Endothelial cell of umbilical vein (primary cell): ENCODE measurements around the gene OTC. TPM values are rescaled to one million over a fixed set of nuclear protein-coding genes. Genes with fewer than 3 reads are reported as not detected.

ENCODE experiments used
- BruUV-seq: library from RNA; stranded (reverse); fragments of 400-500 nt; replicated peaks from 2 replicates; lab custom pipeline; 2021; lab: Mats Ljungman, UMichigan
- CTCF ChIA-PET: fragments of 300-600, 350-600 bp; sonication (Branson Sonifier 250); formaldehyde crosslinking; loops from one replicate; lab custom pipeline; 2021; ENCODE audit warnings: antibody characterized with exemption, inconsistent platforms; lab: Charles Lee
- POLR2A ChIA-PET: fragments of 300-600, 350-600 bp; sonication (Branson Sonifier 250); formaldehyde crosslinking; loops from one replicate; lab custom pipeline; 2021; ENCODE audit warnings: antibody characterized with exemption, inconsistent platforms; lab: Charles Lee
- DNase-seq: peaks from one replicate; pipeline ENCODE4 v3.0.0-alpha.2; 2011; ENCODE audit warnings: low read depth, low spot score
- FAIRE-seq: peaks from 2 replicates; lab custom pipeline; 2011; peaks lifted over from hg19 to GRCh38; lab: Jason Lieb, UNC
- H2AFZ ChIP-seq: 2 replicates; pipeline ENCODE4 v1.6.0; 2012; ENCODE audit warnings: low read depth, low read length, control low read depth, inconsistent platforms
- H3K27ac ChIP-seq: 2 replicates; pipeline ENCODE4 v1.5.1; 2011; ENCODE audit warnings: low read depth, mild to moderate bottlenecking, control low read depth, low read length, moderate library complexity; ENCODE audit not compliant: insufficient read depth
- H3K27me3 ChIP-seq, 2 experiments: 2 replicates each; pipeline versions ENCODE4 v1.6.0 to v1.6.1; 2011; ENCODE audit warnings: low read length in 2 of 2, mixed read lengths in 1 of 2; ENCODE audit not compliant: control insufficient read depth in 2 of 2, insufficient read depth in 2 of 2
- H3K36me3 ChIP-seq, 2 experiments: 2 replicates in 1 of 2; 3 replicates in 1 of 2; pipeline ENCODE4 v1.5.1; 2011; ENCODE audit warnings: low read length in 2 of 2, mild to moderate bottlenecking in 1 of 2, moderate library complexity in 1 of 2; ENCODE audit not compliant: control insufficient read depth in 2 of 2, insufficient read depth in 2 of 2; ENCODE audit errors: extremely low read depth in 1 of 2
- H3K4me1 ChIP-seq: 3 replicates; pipeline ENCODE4 v1.5.1; 2011; ENCODE audit warnings: mild to moderate bottlenecking, low read length; ENCODE audit not compliant: control insufficient read depth, insufficient read depth; ENCODE audit errors: extremely low read depth
- H3K4me2 ChIP-seq: 2 replicates; pipeline ENCODE4 v1.6.1; 2011; ENCODE audit warnings: low read length, control low read depth, mixed read lengths; ENCODE audit not compliant: insufficient read depth
- H3K4me3 ChIP-seq, 3 experiments: fragments of 200-600 bp in 1 of 3; sonication (generic), shearing (Covaris generic) in 1 of 3; replicated peaks in 1 of 3; 2 replicates each; pipeline ENCODE4 v1.5.1; 2011 to 2016; ENCODE audit warnings: control low read depth in 3 of 3, low read length in 3 of 3, mild to moderate bottlenecking in 2 of 3, inconsistent platforms in 1 of 3, low read depth in 1 of 3, moderate library complexity in 1 of 3; ENCODE audit not compliant: insufficient read depth in 1 of 3
- H3K79me2 ChIP-seq: 2 replicates; pipeline ENCODE4 v1.6.0; 2012; ENCODE audit warnings: low read length, inconsistent platforms; ENCODE audit not compliant: control insufficient read depth, insufficient read depth
- H3K9ac ChIP-seq: replicated peaks from 2 replicates; pipeline ENCODE3; 2011; ENCODE audit warnings: low read length, control low read depth; ENCODE audit not compliant: insufficient read depth; ENCODE audit errors: extremely low read depth
- H3K9me1 ChIP-seq: replicated peaks from 3 replicates; pipeline ENCODE4 v1.6.0; 2011; ENCODE audit warnings: mild to moderate bottlenecking, low read length; ENCODE audit not compliant: control insufficient read depth, insufficient read depth; ENCODE audit errors: extremely low read depth
- H3K9me3 ChIP-seq: replicated peaks from 2 replicates; pipeline ENCODE4 v1.5.1; 2012; ENCODE audit warnings: low read length, inconsistent platforms; ENCODE audit not compliant: control insufficient read depth, insufficient read depth
- H4K20me1 ChIP-seq: replicated peaks from 2 replicates; pipeline ENCODE3; 2011; ENCODE audit warnings: mild to moderate bottlenecking, low read length; ENCODE audit not compliant: control insufficient read depth, insufficient read depth; ENCODE audit errors: extremely low read depth
- EZH2 ChIP-seq: IDR thresholded peaks from 2 replicates; pipeline ENCODE4 v1.6.1; 2012; ENCODE audit warnings: borderline replicate concordance, low read depth, mild to moderate bottlenecking, moderate library complexity, low read length, inconsistent platforms; ENCODE audit not compliant: severe bottlenecking
- FOS ChIP-seq: IDR thresholded peaks from 2 replicates; pipeline ENCODE4 v1.6.1; 2011; ENCODE audit warnings: mild to moderate bottlenecking, low read length, moderate library complexity, borderline replicate concordance; ENCODE audit not compliant: insufficient read depth
- GATA2 ChIP-seq: IDR thresholded peaks from 2 replicates; pipeline ENCODE4 v1.7.0; 2011; ENCODE audit warnings: low read depth, mild to moderate bottlenecking, moderate library complexity, mixed read lengths, low read length; ENCODE audit not compliant: insufficient read length, insufficient read depth
- JUN ChIP-seq: IDR thresholded peaks from 2 replicates; pipeline ENCODE4 v1.6.1; 2011; ENCODE audit warnings: borderline replicate concordance, low read depth; ENCODE audit not compliant: insufficient read length, insufficient read depth
- MAX ChIP-seq: IDR thresholded peaks from 2 replicates; pipeline ENCODE4 v1.6.1; 2011; ENCODE audit not compliant: insufficient read depth, insufficient read length
- MYC ChIP-seq: IDR thresholded peaks from one replicate; pipeline ENCODE4 v1.6.1; 2011; ENCODE audit warnings: mild to moderate bottlenecking, low read depth, low read length
- POLR2A ChIP-seq: IDR thresholded peaks from 2 replicates; pipeline ENCODE4 v1.6.1; 2012; ENCODE audit warnings: low read depth, mild to moderate bottlenecking, control low read depth, low read length
- POLR2AphosphoS5 ChIP-seq: IDR thresholded peaks from 2 replicates; pipeline ENCODE4 v1.6.1; 2012; ENCODE audit warnings: low read depth, mild to moderate bottlenecking, control low read depth, low read length, moderate library complexity; ENCODE audit not compliant: insufficient read depth
- dilution Hi-C: fragments of 300-500 bp; cut with MboI; formaldehyde crosslinking; loops from one replicate; pipeline ENCODE4 v1.15.0; 2019; ENCODE audit warnings: low sequenced_read_pairs; ENCODE audit not compliant: extremely low pct_ligation_motif_present
- intact Hi-C: fragments of 100-400 bp; cut with micrococcal nuclease; formaldehyde crosslinking; loops from one replicate; pipeline ENCODE4 v1.10.0; 2022
- polyA plus RNA-seq, 4 experiments: library from polyadenylated mRNA; depleted of rRNA in 3 of 4; stranded (reverse) in 3 of 4; unstranded in 1 of 4; fragments of >200 nt; gene quantifications; 2 replicates each; pipeline versions ENCODE4 v1.2.1 to v1.2.3, GENCODE V29; 2011 to 2012; ENCODE audit warnings: missing spikeins in 1 of 4
- total RNA-seq: library from RNA; stranded (reverse); gene quantifications from 2 replicates; pipeline ENCODE4 v1.2.3, GENCODE V29; 2021
- TF ChIP-seq, protein P1 (sequence below), 2 donors: IDR thresholded peaks; 1 replicate in 1 of 2; 2 replicates in 1 of 2; pipeline ENCODE4 v1.5.1; 2011; ENCODE audit warnings: low read length in 2 of 2, mild to moderate bottlenecking in 2 of 2, moderate library complexity in 2 of 2, control low read depth in 1 of 2, inconsistent platforms in 1 of 2, low read depth in 1 of 2; ENCODE audit not compliant: insufficient read depth in 1 of 2; ENCODE audit errors: extremely low read depth in 1 of 2

Gene OTC
- total and polyA plus RNA-seq, 2 donors (not counting 3 experiments of a cell fraction or from before 2014, with no cell fraction given): not detected

DNA sequence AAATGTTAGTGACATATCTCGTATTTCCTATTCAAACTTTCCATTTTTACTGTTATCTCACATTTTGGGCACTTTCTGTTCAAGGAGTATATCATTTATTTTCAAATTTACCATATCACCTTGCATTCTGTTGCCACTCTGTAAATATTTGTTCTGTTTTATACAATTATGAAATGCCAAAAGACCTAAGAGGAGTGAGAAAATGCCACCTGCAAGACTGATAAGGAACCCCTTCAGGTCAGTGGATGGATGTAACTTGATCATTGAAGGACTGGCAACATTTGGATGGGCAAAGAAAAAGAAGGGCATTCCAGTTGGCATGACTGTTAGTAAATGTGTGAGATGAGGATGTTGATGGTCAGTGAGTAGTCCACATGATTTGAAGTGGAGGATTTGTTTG lies 79.1 kb downstream of the OTC start:
- H3K36me3 ChIP-seq: no peaks in the 10 kb centered on the region
- dilution Hi-C loops (no loop called here), intact Hi-C loops (no loop called here)
- TF ChIP-seq FOS (no peak), POLR2A (no peak), JUN (no peak), POLR2AphosphoS5 (no peak)
- no TSS peak for BruUV-seq
- H3K4me1 ChIP-seq: no peaks in the 10 kb centered on the region
- H3K4me2 ChIP-seq: no peak overlapping the region
- CTCF ChIA-PET: no interaction called here
- no peaks in the 10 kb centered on the region for H3K79me2 ChIP-seq
- H3K9ac ChIP-seq: no peak overlapping the region
- H2AFZ ChIP-seq: no peak overlapping the region
- DNase-seq: no peak
- H4K20me1 ChIP-seq: no peaks in the 10 kb centered on the region
- POLR2A ChIA-PET: no interaction called here
- no peaks in the 10 kb centered on the region for H3K9me1 ChIP-seq
- H3K9me3 ChIP-seq: no peaks in the 10 kb centered on the region
- H3K27ac ChIP-seq: no peak overlapping the region
- FAIRE-seq: no peak
- no peak overlapping the region for H3K4me3 ChIP-seq
- no peaks in the 10 kb centered on the region for H3K27me3 ChIP-seq

- FAIRE-seq (no peak), DNase-seq (no peak)
- Histone ChIP-seq H3K9me1 (no peaks in the 10 kb centered on the region), H3K9ac (no peak overlapping the region), H3K4me3 (no peak overlapping the region), H3K9me3 (no peaks in the 10 kb centered on the region), H3K79me2 (no peaks in the 10 kb centered on the region), H4K20me1 (no peaks in the 10 kb centered on the region), H3K36me3 (no peaks in the 10 kb centered on the region), H3K4me1 (no peaks in the 10 kb centered on the region), H3K4me2 (no peak overlapping the region), H3K27me3 (no peaks in the 10 kb centered on the region), H2AFZ (no peak overlapping the region), H3K27ac (no peak overlapping the region)
- POLR2A ChIA-PET: no interaction called here
- dilution Hi-C loops (no loop called here), intact Hi-C loops (no loop called here)
- no TSS peak for BruUV-seq
- CTCF ChIA-PET: no interaction called here
- no peak for TF ChIP-seq EZH2
- TF ChIP-seq POLR2AphosphoS5: no peak
- TF ChIP-seq POLR2A: no peak
- no peak for TF ChIP-seq MYC
- TF ChIP-seq FOS: no peak
- no peak for TF ChIP-seq JUN
- TF ChIP-seq MAX: no peak
- no peak for TF ChIP-seq GATA2
- TF ChIP-seq, protein P1, sequence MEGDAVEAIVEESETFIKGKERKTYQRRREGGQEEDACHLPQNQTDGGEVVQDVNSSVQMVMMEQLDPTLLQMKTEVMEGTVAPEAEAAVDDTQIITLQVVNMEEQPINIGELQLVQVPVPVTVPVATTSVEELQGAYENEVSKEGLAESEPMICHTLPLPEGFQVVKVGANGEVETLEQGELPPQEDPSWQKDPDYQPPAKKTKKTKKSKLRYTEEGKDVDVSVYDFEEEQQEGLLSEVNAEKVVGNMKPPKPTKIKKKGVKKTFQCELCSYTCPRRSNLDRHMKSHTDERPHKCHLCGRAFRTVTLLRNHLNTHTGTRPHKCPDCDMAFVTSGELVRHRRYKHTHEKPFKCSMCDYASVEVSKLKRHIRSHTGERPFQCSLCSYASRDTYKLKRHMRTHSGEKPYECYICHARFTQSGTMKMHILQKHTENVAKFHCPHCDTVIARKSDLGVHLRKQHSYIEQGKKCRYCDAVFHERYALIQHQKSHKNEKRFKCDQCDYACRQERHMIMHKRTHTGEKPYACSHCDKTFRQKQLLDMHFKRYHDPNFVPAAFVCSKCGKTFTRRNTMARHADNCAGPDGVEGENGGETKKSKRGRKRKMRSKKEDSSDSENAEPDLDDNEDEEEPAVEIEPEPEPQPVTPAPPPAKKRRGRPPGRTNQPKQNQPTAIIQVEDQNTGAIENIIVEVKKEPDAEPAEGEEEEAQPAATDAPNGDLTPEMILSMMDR (IDR thresholded peaks at IDR 0.05; ENCODE audit: extremely low read depth in 1 of 2, insufficient read depth in 1 of 2, low read depth in 1 of 2, low read length in 2 of 2): no peak
Measured at GRCh38 chrX:38435130-38435529, 82.7 kb downstream of the OTC start.
